ENCODE results near the gene MACROD2.

MACROD2 gene

GRCh38 chr20:14726591-14726990, 731.3 kb downstream of the MACROD2 start:
- DNase-seq: no peak

DNA sequence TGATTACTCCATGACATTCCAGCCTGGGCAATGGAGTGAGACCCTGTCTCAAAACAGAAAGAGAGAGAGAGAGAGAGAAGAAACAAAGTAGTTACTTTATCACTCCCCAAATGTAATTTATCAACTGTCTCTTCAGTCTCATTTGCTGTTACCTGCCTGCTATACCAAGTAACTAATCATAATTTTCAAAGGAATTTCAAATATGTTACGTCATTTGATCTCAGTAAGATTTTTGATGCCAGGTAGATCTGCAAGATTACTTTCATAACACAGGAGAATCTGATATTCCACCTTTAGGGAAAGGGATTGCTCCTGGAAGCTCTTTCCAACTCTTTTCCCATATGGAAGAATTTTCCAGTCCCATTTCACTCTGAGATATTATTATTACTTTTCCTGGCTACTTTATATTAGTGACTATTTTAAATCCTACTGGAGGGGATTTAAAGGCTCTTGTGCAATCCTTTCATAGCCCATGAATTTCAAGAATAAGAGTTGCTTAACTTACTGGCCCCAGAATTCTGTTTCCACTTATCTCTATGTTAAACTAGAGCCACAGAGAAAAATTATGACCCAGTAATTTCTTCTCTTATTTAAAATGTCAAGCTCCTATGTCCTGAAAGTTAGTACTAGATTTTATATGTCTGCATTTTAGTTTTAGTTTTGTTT, 732.3 kb downstream of the MACROD2 start:
- DNase-seq: no peak

GRCh38 chr20:14729390-14729789, 734.1 kb downstream of the MACROD2 start:
- no peak for DNase-seq

DNA sequence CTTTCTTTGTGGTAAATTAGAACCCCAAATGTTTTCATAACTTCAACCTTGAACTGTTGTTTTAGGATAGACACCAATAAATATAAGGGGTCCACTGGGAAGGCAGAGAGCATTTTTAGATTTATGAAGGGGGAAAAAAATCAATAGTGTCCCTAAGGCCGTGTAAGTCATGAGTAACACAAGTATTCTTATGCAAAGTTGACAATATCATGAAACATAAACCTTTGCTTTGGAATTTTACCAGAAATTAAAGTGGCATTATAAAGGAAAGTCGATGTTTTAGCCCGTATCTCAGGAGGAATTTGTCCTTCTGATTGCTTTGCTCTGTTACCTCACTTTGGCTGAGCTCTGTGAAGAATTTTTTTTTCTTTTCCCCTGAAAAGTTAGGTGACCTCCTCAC, 737.0 kb downstream of the MACROD2 start:
- DNase-seq: no peak

GRCh38 chr20:14732996-14733395, 737.7 kb downstream of the MACROD2 start:
- DNase-seq: no peak

DNA sequence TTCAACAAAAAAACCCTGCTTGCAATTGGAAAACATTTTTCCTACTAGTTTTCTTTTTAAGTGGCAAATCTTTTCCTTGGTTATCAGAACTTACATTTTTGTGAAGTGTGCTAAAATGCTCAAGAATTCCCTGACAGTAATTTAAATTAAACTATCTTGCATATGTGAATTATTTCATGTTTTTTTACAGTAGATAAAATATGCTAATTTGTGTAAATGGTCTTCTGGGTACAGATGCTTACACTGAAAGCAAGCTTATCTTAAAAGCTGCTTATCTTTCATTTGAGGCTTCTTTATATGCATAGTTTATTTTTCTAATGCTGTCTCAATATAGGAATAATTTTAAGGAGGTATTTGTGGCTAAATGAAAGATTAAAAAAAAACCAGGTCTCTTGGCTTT, 745.1 kb downstream of the MACROD2 start:
- DNase-seq: no peak

GRCh38 chr20:14741616-14742015, 746.3 kb downstream of the MACROD2 start:
- DNase-seq: no peak

- no peak for DNase-seq
These were observed 749.4 kb downstream of the MACROD2 start for GRCh38 chr20:14744723-14745122.

DNA sequence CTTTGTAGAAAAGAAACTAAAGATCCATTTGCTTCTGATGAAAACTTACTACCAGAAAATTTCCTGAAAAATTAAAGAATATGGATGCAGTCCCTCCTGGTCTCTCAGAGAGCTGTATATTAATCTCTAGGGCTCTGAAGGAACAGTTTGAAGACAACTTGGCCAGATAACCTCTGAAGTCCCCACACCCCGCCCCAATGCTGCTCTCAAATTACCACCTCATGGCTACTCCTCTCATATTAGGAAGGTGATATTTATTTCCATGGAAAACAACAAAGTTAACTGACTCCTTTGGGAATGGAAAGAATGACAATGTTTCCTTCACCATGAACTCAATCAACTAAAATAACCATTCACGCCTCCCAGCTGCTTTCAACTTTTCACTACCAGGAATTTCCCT, 750.5 kb downstream of the MACROD2 start:
- DNase-seq: no peak

GRCh38 chr20:14751191-14751590, 755.9 kb downstream of the MACROD2 start:
- no peak for DNase-seq

DNA sequence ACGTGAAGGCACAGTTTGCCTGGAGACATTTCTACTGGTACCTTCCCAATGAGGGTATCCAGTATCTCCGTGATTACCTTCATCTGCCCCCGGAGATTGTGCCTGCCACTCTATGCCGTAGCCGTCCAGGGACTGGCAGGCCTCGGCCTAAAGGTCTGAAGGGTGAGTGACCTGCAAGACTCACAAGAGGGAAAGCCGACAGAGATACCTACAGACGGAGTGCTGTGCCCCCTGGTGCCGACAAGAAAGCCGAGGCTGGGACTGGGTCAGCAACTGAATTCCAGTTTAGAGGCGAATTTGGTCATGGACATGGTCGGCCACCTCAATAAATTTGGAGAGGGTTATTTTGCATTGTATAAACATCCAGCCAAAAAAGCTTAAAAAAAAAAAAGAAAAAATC, 762.4 kb downstream of the MACROD2 start:
- DNase-seq: no peak

DNA sequence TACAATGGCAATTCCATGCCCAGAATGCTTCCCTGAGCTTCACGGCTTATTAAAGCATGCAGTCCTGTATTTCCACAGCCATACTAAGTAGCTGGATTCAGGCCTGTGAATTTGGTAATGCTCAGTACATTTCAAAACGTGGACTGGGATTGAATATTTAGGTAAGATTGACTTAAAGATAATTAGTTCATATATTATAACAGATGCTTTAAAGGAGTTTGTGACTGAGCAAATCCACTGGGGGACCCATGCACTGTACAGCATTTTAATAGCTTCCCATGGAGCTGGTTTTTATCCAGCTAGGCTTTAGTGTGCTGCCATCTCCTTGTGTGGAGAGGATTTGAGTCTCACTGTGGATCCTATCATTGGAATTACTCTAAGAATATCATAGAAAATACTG, 763.0 kb downstream of the MACROD2 start:
- no peak for DNase-seq

- DNase-seq: no peak
These were observed 764.7 kb downstream of the MACROD2 start for GRCh38 chr20:14759979-14760378.

- DNase-seq: no peak
These were observed 766.6 kb downstream of the MACROD2 start for GRCh38 chr20:14761903-14762302.

GRCh38 chr20:14764511-14765369, 769.4 kb downstream of the MACROD2 start:
- no peak for DNase-seq

DNA sequence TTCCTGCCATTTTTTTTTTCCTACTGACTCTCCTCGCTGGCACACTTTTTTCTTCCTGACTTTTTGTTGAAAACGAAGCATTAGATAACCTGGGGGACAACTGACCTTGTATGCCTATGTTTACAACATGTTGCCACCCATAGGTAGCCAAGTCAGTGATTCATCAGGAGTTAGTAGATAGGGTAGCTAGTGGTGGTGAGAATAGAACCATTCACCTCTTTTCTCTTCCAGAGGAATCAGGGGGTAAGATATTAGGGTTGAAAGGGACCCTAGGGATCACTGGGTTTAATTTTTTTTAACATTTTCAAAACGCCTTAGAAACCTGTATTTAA, 770.0 kb downstream of the MACROD2 start:
- no peak for DNase-seq

DNA sequence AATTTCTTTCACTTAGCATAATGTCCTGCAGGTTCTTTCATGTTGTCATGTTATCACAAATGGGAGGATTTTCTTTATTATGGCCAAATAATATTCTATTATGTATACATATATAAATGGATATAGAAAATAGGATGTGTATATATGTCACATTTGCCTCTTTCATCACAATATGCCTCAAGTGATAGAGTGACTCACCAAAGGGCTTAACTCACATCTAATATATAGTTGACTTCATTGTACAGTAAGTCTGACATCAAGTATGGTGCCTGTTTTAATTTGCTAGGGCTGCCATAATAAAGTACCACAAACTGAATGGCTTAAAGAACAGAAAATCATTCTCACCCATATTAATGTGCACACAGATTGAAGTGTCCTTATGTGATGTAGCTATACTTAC, 778.2 kb downstream of the MACROD2 start:
- no peak for DNase-seq

GRCh38 chr20:14775778-14776177, 780.5 kb downstream of the MACROD2 start:
- no peak for DNase-seq

GRCh38 chr20:14777591-14777990, 782.3 kb downstream of the MACROD2 start:
- no peak for DNase-seq

- no peak for DNase-seq
These were observed 782.8 kb downstream of the MACROD2 start for GRCh38 chr20:14778096-14778495.

- DNase-seq: no peak
These were observed 783.6 kb downstream of the MACROD2 start for GRCh38 chr20:14778875-14779274.

GRCh38 chr20:14780508-14780907, 785.2 kb downstream of the MACROD2 start:
- no peak for DNase-seq

- no peak for DNase-seq
These were observed 787.4 kb downstream of the MACROD2 start for GRCh38 chr20:14782731-14783130.

- DNase-seq: no peak
These were observed 788.5 kb downstream of the MACROD2 start for GRCh38 chr20:14783766-14784165.

All from CD4-positive, alpha-beta T cell treated with Interleukin-4 for 4 hours (primary cell).